GM10847 (cell line): ENCODE data around the gene ALG1.

Source experiments
- POLR2A ChIP-seq: IDR thresholded peaks from 2 replicates; pipeline ENCODE4 v1.6.1; 2011; ENCODE audit not compliant: insufficient read length; ENCODE audit errors: extremely low read depth

ALG1 gene

GRCh38 chr16:5071681-5072333, at the start of gene ALG1:
Gene ALG1 (plus strand): TSS chr16:5071843. CDS start chr16:5071850, 7 bp downstream.
- TF ChIP-seq POLR2A, result peak; percentile 96

GRCh38 chr16:5022521-5022920, 49.1 kb upstream of the ALG1 start:
- no peak for TF ChIP-seq POLR2A

GRCh38 chr16:5024632-5025031, 47.0 kb upstream of the ALG1 start:
- no peak for TF ChIP-seq POLR2A

GRCh38 chr16:5025171-5025632, 46.4 kb upstream of the ALG1 start:
- no peak for TF ChIP-seq POLR2A

GRCh38 chr16:5026664-5027063, 45.0 kb upstream of the ALG1 start:
- no peak for TF ChIP-seq POLR2A

GRCh38 chr16:5027086-5027485, 44.6 kb upstream of the ALG1 start:
- TF ChIP-seq POLR2A, result no peak

- no peak for TF ChIP-seq POLR2A
These were observed 43.9 kb upstream of the ALG1 start for GRCh38 chr16:5027575-5028235.

- TF ChIP-seq POLR2A, result no peak
These were observed 42.6 kb upstream of the ALG1 start for GRCh38 chr16:5028950-5029475.

GRCh38 chr16:5030251-5030870, 41.3 kb upstream of the ALG1 start:
- no peak for TF ChIP-seq POLR2A

- no peak for TF ChIP-seq POLR2A
These were observed 40.0 kb upstream of the ALG1 start for GRCh38 chr16:5031601-5032000.

GRCh38 chr16:5032748-5033167, 38.9 kb upstream of the ALG1 start:
- no peak for TF ChIP-seq POLR2A

- peak; percentile 58 for TF ChIP-seq POLR2A
These were observed 38.1 kb upstream of the ALG1 start, which contains the start of gene NAGPA for GRCh38 chr16:5033256-5034166. Gene NAGPA (minus strand): TSS chr16:5033935. CDS start chr16:5033914, 21 bp downstream.

GRCh38 chr16:5034167-5034523, 37.5 kb upstream of the ALG1 start:
- no peak for TF ChIP-seq POLR2A

- no peak for TF ChIP-seq POLR2A
These were observed 35.8 kb upstream of the ALG1 start for GRCh38 chr16:5035909-5036227.

GRCh38 chr16:5036228-5037156, 35.2 kb upstream of the ALG1 start:
- TF ChIP-seq POLR2A, result no peak

- no peak for TF ChIP-seq POLR2A
These were observed 31.2 kb upstream of the ALG1 start for GRCh38 chr16:5040451-5040850.
